Measurements from ENCODE around the gene RUBCN. TPM values are rescaled to one million over a fixed set of nuclear protein-coding genes. Genes with fewer than 3 reads are reported as not detected.

Gene RUBCN
- total RNA-seq, 1 donor from 2014 or later, result 35.0 TPM

GRCh38 chr3:197680955-197681521, 55.7 kb downstream of the RUBCN start:
- no peak for DNase-seq (ENCODE audit: low spot score)
- peaks cover 17% of the 10 kb centered on the region for H3K27me3 Mint-ChIP-seq (ENCODE audit: unreplicated experiment)
- H3K4me1 Mint-ChIP-seq (ENCODE audit: unreplicated experiment), result peaks cover 3% of the 10 kb centered on the region
- H3K36me3 Mint-ChIP-seq (ENCODE audit: low read depth, unreplicated experiment), result peaks cover 46% of the 10 kb centered on the region
- H3K9me3 Mint-ChIP-seq (ENCODE audit: unreplicated experiment), result no peaks in the 10 kb centered on the region
- no peak for TF ChIP-seq CTCF (IDR thresholded peaks at IDR 0.05; ENCODE audit: unreplicated experiment)
- H3K27ac Mint-ChIP-seq (ENCODE audit: unreplicated experiment), result no peak overlapping the region
- no peak overlapping the region for H3K4me3 Mint-ChIP-seq (ENCODE audit: unreplicated experiment)

- Mint-ChIP-seq H3K4me3 (ENCODE audit: unreplicated experiment) (no peak overlapping the region), H3K27ac (ENCODE audit: unreplicated experiment) (no peak overlapping the region), H3K4me1 (ENCODE audit: unreplicated experiment) (peaks cover 2% of the 10 kb centered on the region), H3K36me3 (ENCODE audit: low read depth, unreplicated experiment) (peaks cover 60% of the 10 kb centered on the region), H3K9me3 (ENCODE audit: unreplicated experiment) (no peaks in the 10 kb centered on the region), H3K27me3 (ENCODE audit: unreplicated experiment) (peaks cover 17% of the 10 kb centered on the region)
- no peak for TF ChIP-seq CTCF (IDR thresholded peaks at IDR 0.05; ENCODE audit: unreplicated experiment)
- DNase-seq (ENCODE audit: low spot score), result no peak
Observed at GRCh38 chr3:197675951-197676350, 60.8 kb downstream of the RUBCN start.

GRCh38 chr3:197675563-197675860, 61.2 kb downstream of the RUBCN start:
- no peak for TF ChIP-seq CTCF (IDR thresholded peaks at IDR 0.05; ENCODE audit: unreplicated experiment)
- Mint-ChIP-seq H3K4me1 (ENCODE audit: unreplicated experiment) (peaks cover 5% of the 10 kb centered on the region), H3K27ac (ENCODE audit: unreplicated experiment) (no peak overlapping the region), H3K9me3 (ENCODE audit: unreplicated experiment) (no peaks in the 10 kb centered on the region), H3K27me3 (ENCODE audit: unreplicated experiment) (peaks cover 17% of the 10 kb centered on the region), H3K36me3 (ENCODE audit: low read depth, unreplicated experiment) (peaks cover 58% of the 10 kb centered on the region), H3K4me3 (ENCODE audit: unreplicated experiment) (peak overlapping the region; percentile 50)
- no peak for DNase-seq (ENCODE audit: low spot score)

- Mint-ChIP-seq H3K4me1 (ENCODE audit: unreplicated experiment) (peaks cover 5% of the 10 kb centered on the region), H3K9me3 (ENCODE audit: unreplicated experiment) (no peaks in the 10 kb centered on the region), H3K27ac (ENCODE audit: unreplicated experiment) (no peak overlapping the region), H3K4me3 (ENCODE audit: unreplicated experiment) (peak overlapping the region; percentile 50), H3K36me3 (ENCODE audit: low read depth, unreplicated experiment) (peaks cover 54% of the 10 kb centered on the region), H3K27me3 (ENCODE audit: unreplicated experiment) (peaks cover 17% of the 10 kb centered on the region)
- DNase-seq (ENCODE audit: low spot score), result no peak
- no peak for TF ChIP-seq CTCF (IDR thresholded peaks at IDR 0.05; ENCODE audit: unreplicated experiment)
Observed at GRCh38 chr3:197674741-197675562, 61.8 kb downstream of the RUBCN start.

GRCh38 chr3:197673170-197673569, 63.5 kb downstream of the RUBCN start:
- H3K4me1 Mint-ChIP-seq (ENCODE audit: unreplicated experiment), result peaks cover 5% of the 10 kb centered on the region
- H3K36me3 Mint-ChIP-seq (ENCODE audit: low read depth, unreplicated experiment), result peaks cover 45% of the 10 kb centered on the region
- no peaks in the 10 kb centered on the region for H3K9me3 Mint-ChIP-seq (ENCODE audit: unreplicated experiment)
- DNase-seq (ENCODE audit: low spot score), result no peak
- no peak overlapping the region for H3K27ac Mint-ChIP-seq (ENCODE audit: unreplicated experiment)
- peak overlapping the region; percentile 28 for H3K4me3 Mint-ChIP-seq (ENCODE audit: unreplicated experiment)
- TF ChIP-seq CTCF (IDR thresholded peaks at IDR 0.05; ENCODE audit: unreplicated experiment), result no peak
- peaks cover 7% of the 10 kb centered on the region for H3K27me3 Mint-ChIP-seq (ENCODE audit: unreplicated experiment)
